CD8-positive, alpha-beta memory T cell (primary cell): Measurements from ENCODE around the gene SLC6A11. TPM values are rescaled to one million over a fixed set of nuclear protein-coding genes. Genes with fewer than 3 reads are reported as not detected.
A peak's percentile ranks its signal among the peaks of the same experiment; 100 is the strongest.

ENCODE experiments used
- CTCF ChIA-PET: fragments of 350-600 bp; sonication (Branson Sonifier 250); formaldehyde crosslinking; loops from one replicate; lab custom pipeline; 2021; ENCODE audit warnings: antibody characterized with exemption; lab: Charles Lee
- POLR2A ChIA-PET: fragments of 350-600 bp; sonication (Branson Sonifier 250); formaldehyde crosslinking; loops from one replicate; lab custom pipeline; 2021; ENCODE audit warnings: antibody characterized with exemption; lab: Charles Lee
- DNase-seq, 5 donors: peaks; one replicate each; pipeline versions ENCODE4 v3.0.0 to v3.0.0-alpha.2; 2020 to 2022; ENCODE audit warnings: mixed read lengths in 1 of 5
- H3K27ac ChIP-seq: one replicate; pipeline ENCODE4 v1.7.0; 2013; ENCODE audit warnings: low read depth, mild to moderate bottlenecking, low read length, moderate library complexity
- H3K27me3 ChIP-seq: 2 replicates; pipeline ENCODE4 v1.7.0; 2013; ENCODE audit warnings: low read length, mild to moderate bottlenecking; ENCODE audit not compliant: insufficient read depth, poor library complexity, severe bottlenecking
- H3K36me3 ChIP-seq: 2 replicates; pipeline ENCODE4 v1.7.0; 2013; ENCODE audit warnings: mild to moderate bottlenecking, low read length, moderate library complexity; ENCODE audit not compliant: insufficient read depth
- H3K4me1 ChIP-seq: 2 replicates; pipeline ENCODE4 v1.7.0; 2013; ENCODE audit warnings: mild to moderate bottlenecking, low read length, moderate library complexity; ENCODE audit not compliant: insufficient read depth
- H3K4me3 ChIP-seq: 2 replicates; pipeline ENCODE4 v1.7.0; 2013; ENCODE audit warnings: mild to moderate bottlenecking, low read length
- H3K9me3 ChIP-seq: 2 replicates; pipeline ENCODE4 v1.7.0; 2013; ENCODE audit warnings: mild to moderate bottlenecking, low read length
- H3K27ac Mint-ChIP-seq, 8 donors: one replicate each; pipeline ENCODE4 v1.8.0; 2020 to 2021; ENCODE audit warnings: mixed read lengths in 8 of 8, mild to moderate bottlenecking in 6 of 8, inconsistent platforms in 3 of 8, moderate library complexity in 3 of 8
- H3K27me3 Mint-ChIP-seq, 2 donors: one replicate each; pipeline ENCODE4 v1.8.0; 2020 to 2021; ENCODE audit warnings: mixed read lengths in 2 of 2, mild to moderate bottlenecking in 1 of 2, moderate library complexity in 1 of 2
- H3K36me3 Mint-ChIP-seq, 3 donors: one replicate each; pipeline ENCODE4 v1.8.0; 2020 to 2021; ENCODE audit warnings: mixed read lengths in 3 of 3, inconsistent platforms in 1 of 3, mild to moderate bottlenecking in 1 of 3
- H3K4me1 Mint-ChIP-seq, 3 donors: one replicate each; pipeline ENCODE4 v1.8.0; 2020 to 2021; ENCODE audit warnings: mixed read lengths in 3 of 3, inconsistent platforms in 1 of 3, mild to moderate bottlenecking in 1 of 3
- H3K4me3 Mint-ChIP-seq, 7 donors: one replicate each; pipeline ENCODE4 v1.8.0; 2020 to 2021; ENCODE audit warnings: mixed read lengths in 7 of 7, mild to moderate bottlenecking in 6 of 7, moderate library complexity in 4 of 7, inconsistent platforms in 2 of 7
- H3K9me3 Mint-ChIP-seq, 5 donors: one replicate each; pipeline ENCODE4 v1.8.0; 2020 to 2022; ENCODE audit warnings: mixed read lengths in 5 of 5, mild to moderate bottlenecking in 3 of 5, moderate library complexity in 2 of 5, inconsistent platforms in 1 of 5
- polyA plus RNA-seq: library from polyadenylated mRNA; unstranded; fragments of 300-500 nt; fragmentation: Illumina TruSeq; gene quantifications from one replicate; pipeline ENCODE4 v1.2.3, GENCODE V29; 2021
- total RNA-seq, 2 experiments: library from RNA; stranded (reverse); gene quantifications; one replicate each; pipeline ENCODE4 v1.2.3, GENCODE V29; 2021

The SLC6A11 gene
- total and polyA plus RNA-seq, 3 experiments from 2014 or later = not detected

DNA sequence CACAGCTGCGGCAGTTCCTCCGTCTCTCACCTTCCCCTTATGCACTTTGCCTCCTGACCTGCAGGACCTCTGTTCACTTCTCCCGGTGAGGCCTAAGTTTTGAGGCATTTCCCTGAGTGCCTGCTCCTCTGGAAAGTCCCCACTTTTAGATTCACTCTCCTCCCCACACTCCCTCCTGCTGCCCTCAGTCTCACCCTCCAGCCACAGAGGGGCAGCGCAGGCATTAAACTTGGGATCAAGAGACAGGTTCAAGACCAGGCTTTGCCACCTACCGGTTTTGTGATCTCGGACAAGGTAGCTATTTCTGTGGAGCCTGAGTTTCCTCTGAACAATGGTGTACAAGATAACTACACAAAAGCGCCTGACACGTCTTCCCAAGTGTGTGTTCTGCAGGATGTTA, 19.4 kb downstream of the SLC6A11 start:
- Mint-ChIP-seq H3K36me3 (peaks cover 0 to 1% (median 0%) of the 10 kb centered on the region in 3 donors), H3K4me1 (no peaks in the 10 kb centered on the region), H3K4me3 (no peak overlapping the region), H3K27ac (peak overlapping the region in 1 of 8 donors; percentile 5), H3K9me3 (peaks cover 0 to 1% (median 0%) of the 10 kb centered on the region in 5 donors), H3K27me3 (peaks cover 13 to 42% of the 10 kb centered on the region in 2 donors)
- Histone ChIP-seq H3K4me3 (no peak overlapping the region), H3K4me1 (no peaks in the 10 kb centered on the region), H3K27ac (no peak overlapping the region), H3K36me3 (no peaks in the 10 kb centered on the region), H3K27me3 (peaks cover 7% of the 10 kb centered on the region), H3K9me3 (no peaks in the 10 kb centered on the region)
- ChIA-PET CTCF (no interaction called here), POLR2A (no interaction called here)
- DNase-seq = no peak

DNA sequence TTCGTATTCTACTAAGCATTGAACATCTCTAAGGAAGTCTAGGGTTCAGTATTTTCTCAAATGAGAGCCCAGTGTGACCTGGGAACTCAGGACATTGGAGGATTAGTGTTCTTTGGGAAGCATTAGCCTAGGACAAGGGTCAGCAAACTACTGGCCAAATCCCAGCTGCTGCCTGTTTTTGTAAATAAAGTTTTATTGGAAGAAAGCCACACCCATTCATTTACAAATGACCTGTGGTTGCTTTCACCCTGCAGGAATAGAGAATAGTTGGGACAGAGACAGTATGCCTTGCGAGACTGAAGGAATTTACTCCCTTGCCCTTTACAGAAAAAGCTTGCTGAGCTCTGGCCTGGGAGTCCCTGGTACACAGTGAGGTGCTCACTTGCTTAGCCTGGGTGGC, 20.6 kb downstream of the SLC6A11 start:
- Histone ChIP-seq H3K4me3 (no peak overlapping the region), H3K36me3 (no peaks in the 10 kb centered on the region), H3K4me1 (no peaks in the 10 kb centered on the region), H3K27me3 (peaks cover 7% of the 10 kb centered on the region), H3K27ac (no peak overlapping the region), H3K9me3 (no peaks in the 10 kb centered on the region)
- H3K4me3 Mint-ChIP-seq = no peak overlapping the region
- POLR2A ChIA-PET = no interaction called here
- H3K9me3 Mint-ChIP-seq = peaks cover 0 to 1% (median 0%) of the 10 kb centered on the region in 5 donors
- H3K27ac Mint-ChIP-seq = no peak overlapping the region
- H3K36me3 Mint-ChIP-seq = peaks cover 0 to 1% (median 0%) of the 10 kb centered on the region in 3 donors
- DNase-seq = no peak
- CTCF ChIA-PET = no interaction called here
- H3K4me1 Mint-ChIP-seq = no peaks in the 10 kb centered on the region
- peaks cover 13 to 43% of the 10 kb centered on the region in 2 donors for H3K27me3 Mint-ChIP-seq

DNA sequence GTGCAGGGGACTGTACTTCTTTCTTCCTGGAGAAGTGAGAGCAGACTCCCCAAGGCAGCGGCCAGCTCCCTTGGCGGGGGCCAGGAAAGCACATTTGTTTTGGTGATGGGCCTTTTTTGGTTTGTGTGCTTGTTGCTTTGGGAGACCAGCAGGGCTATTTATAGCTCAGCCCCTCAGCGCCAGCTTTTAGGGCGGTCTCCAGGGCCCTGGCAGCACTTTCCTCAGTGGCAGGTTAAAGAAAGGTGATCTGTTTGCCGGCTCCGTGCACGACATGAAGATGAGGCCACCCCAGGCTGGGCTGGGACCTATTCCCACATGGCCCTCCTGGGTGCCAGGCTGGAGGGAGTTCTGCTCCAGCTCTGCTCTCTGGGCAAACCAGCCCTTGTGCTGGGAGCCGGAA, 21.8 kb downstream of the SLC6A11 start:
- Mint-ChIP-seq H3K27ac (no peak overlapping the region), H3K27me3 (peaks cover 13 to 38% of the 10 kb centered on the region in 2 donors), H3K9me3 (peaks cover 0 to 1% (median 0%) of the 10 kb centered on the region in 5 donors), H3K36me3 (peaks cover 0 to 1% (median 0%) of the 10 kb centered on the region in 3 donors), H3K4me1 (no peaks in the 10 kb centered on the region), H3K4me3 (no peak overlapping the region)
- ChIA-PET CTCF (no interaction called here), POLR2A (no interaction called here)
- Histone ChIP-seq H3K4me3 (no peak overlapping the region), H3K36me3 (no peaks in the 10 kb centered on the region), H3K27me3 (peaks cover 7% of the 10 kb centered on the region), H3K9me3 (no peaks in the 10 kb centered on the region), H3K4me1 (no peaks in the 10 kb centered on the region), H3K27ac (no peak overlapping the region)
- DNase-seq = no peak

DNA sequence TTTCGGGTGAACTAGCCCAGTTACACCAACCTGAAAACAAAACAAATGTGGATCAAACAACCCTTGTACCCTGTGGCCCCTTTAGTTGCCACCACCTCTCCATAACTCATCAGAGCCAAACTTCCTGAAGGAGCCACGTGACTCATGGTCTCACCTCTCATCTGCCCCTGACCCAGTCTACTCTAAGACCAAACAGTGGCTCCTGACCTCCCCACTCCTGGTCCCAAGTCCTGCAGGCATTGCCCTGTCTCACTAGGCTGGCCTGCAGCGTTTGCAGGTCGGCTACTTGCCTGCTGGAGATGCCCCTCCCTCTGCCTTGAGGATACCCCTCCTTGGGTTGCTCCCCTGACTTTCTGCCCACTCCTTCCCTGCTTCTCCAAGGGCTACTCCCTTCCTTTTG, 23.1 kb downstream of the SLC6A11 start:
- Histone ChIP-seq H3K27me3 (peaks cover 2% of the 10 kb centered on the region), H3K27ac (no peak overlapping the region), H3K36me3 (no peaks in the 10 kb centered on the region), H3K9me3 (no peaks in the 10 kb centered on the region), H3K4me3 (no peak overlapping the region), H3K4me1 (no peaks in the 10 kb centered on the region)
- ChIA-PET CTCF (no interaction called here), POLR2A (no interaction called here)
- Mint-ChIP-seq H3K36me3 (peaks cover 0 to 1% (median 0%) of the 10 kb centered on the region in 3 donors), H3K27me3 (peaks cover 13 to 33% of the 10 kb centered on the region in 2 donors), H3K9me3 (peaks cover 0 to 4% (median 0%) of the 10 kb centered on the region in 5 donors), H3K27ac (peak overlapping the region in 2 of 8 donors; percentile 29 to 48), H3K4me3 (no peak overlapping the region), H3K4me1 (no peaks in the 10 kb centered on the region)
- DNase-seq = no peak

DNA sequence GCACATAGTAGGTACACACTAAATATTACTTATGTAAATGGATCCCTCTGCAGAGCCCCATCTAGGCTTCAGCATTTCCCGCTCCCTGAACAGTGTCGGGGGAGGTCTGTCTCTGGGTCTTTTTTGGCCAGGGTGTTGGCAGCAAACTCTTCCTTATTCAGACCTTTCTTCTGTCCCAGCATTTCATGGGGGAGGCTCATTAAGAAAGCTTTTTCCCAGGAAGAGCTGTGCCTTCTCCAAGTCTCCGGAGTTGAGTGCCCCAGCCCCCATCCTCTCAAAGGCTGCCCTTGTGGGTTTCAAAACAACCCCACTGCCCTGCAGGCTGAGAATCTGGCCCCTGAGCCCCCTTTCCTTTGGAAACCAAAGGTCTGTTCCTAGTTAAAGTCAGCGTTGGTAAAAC, 25.1 kb downstream of the SLC6A11 start:
- Histone ChIP-seq H3K4me1 (no peaks in the 10 kb centered on the region), H3K27me3 (no peaks in the 10 kb centered on the region), H3K4me3 (no peak overlapping the region), H3K27ac (no peak overlapping the region), H3K9me3 (no peaks in the 10 kb centered on the region), H3K36me3 (no peaks in the 10 kb centered on the region)
- no peak overlapping the region for H3K4me3 Mint-ChIP-seq
- H3K36me3 Mint-ChIP-seq = no peaks in the 10 kb centered on the region
- DNase-seq = no peak
- H3K9me3 Mint-ChIP-seq = peaks cover 0 to 3% (median 0%) of the 10 kb centered on the region in 5 donors
- H3K27ac Mint-ChIP-seq = no peak overlapping the region
- H3K4me1 Mint-ChIP-seq = no peaks in the 10 kb centered on the region
- peaks cover 10 to 29% of the 10 kb centered on the region in 2 donors for H3K27me3 Mint-ChIP-seq
- ChIA-PET CTCF (no interaction called here), POLR2A (no interaction called here)

DNA sequence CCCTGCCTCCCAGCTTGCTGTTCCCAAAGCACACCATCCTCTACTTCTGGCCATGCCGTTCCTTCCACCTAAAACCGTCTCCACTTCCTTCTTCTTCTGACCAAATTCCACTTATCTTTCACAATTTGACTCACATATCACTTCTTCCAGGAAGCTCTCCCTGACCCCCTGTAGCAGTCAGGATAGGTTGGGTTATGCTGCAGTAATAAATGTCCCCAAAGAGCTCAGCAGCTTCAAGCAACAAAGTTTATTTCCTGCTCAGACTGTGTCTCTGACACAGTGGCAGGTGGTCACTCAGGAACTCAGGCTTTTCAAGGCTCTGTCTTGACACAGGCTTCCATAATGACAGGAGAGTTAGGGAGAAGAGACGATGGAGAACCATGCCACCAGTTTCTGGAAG, 27.4 kb downstream of the SLC6A11 start:
- Histone ChIP-seq H3K9me3 (no peaks in the 10 kb centered on the region), H3K36me3 (no peaks in the 10 kb centered on the region), H3K4me3 (no peak overlapping the region), H3K27ac (no peak overlapping the region), H3K4me1 (no peaks in the 10 kb centered on the region), H3K27me3 (no peaks in the 10 kb centered on the region)
- ChIA-PET CTCF (no interaction called here), POLR2A (no interaction called here)
- no peak for DNase-seq
- H3K36me3 Mint-ChIP-seq = no peaks in the 10 kb centered on the region
- no peak overlapping the region for H3K4me3 Mint-ChIP-seq
- H3K4me1 Mint-ChIP-seq = no peaks in the 10 kb centered on the region
- no peak overlapping the region for H3K27ac Mint-ChIP-seq
- H3K27me3 Mint-ChIP-seq = peaks cover 12 to 36% of the 10 kb centered on the region in 2 donors
- peaks cover 0 to 3% (median 0%) of the 10 kb centered on the region in 5 donors for H3K9me3 Mint-ChIP-seq

DNA sequence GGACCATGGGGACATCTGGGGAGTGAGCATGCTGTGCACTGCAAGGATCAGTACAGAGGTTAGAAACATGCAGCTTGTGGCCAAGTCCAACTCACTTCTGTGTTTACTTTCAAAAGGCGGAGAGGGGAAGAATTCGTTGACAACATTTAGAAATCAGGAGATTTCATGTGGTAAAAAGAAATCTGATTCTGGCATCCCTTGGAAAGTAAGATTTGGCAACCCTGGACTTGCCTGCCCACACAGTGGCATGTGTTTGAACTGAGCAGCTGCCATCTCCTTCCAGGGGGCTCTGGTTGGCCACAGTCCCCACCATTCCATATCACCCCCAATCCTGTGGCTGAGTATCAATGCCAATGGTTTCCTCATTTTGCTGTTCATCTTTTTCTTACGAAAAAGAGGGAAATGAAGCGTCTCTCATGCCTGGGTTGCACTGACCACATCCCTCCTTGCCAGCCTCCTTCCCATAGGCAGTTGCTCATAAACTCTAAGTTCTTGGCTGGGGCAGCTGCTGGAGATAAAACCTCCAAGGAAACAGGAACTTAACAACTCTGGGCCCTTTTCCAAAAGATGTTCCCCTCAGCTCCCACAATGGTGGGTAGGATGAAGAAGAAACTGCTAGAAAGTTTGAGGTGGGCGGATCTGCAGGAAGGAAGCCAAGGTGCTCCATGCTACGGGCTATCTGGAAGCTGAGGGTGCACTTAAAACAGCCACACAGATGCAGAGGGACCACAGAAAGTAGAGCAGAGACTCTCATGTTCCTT, 29.2 kb downstream of the SLC6A11 start:
- POLR2A ChIA-PET = no interaction called here
- Histone ChIP-seq H3K9me3 (no peaks in the 10 kb centered on the region), H3K27ac (no peak overlapping the region), H3K4me3 (no peak overlapping the region), H3K27me3 (no peaks in the 10 kb centered on the region), H3K4me1 (no peaks in the 10 kb centered on the region), H3K36me3 (no peaks in the 10 kb centered on the region)
- Mint-ChIP-seq H3K27me3 (peaks cover 11 to 26% of the 10 kb centered on the region in 2 donors), H3K9me3 (peaks cover 0 to 3% (median 0%) of the 10 kb centered on the region in 5 donors), H3K36me3 (no peaks in the 10 kb centered on the region), H3K27ac (no peak overlapping the region), H3K4me3 (no peak overlapping the region), H3K4me1 (no peaks in the 10 kb centered on the region)
- CTCF ChIA-PET = no interaction called here
- DNase-seq = no peak

DNA sequence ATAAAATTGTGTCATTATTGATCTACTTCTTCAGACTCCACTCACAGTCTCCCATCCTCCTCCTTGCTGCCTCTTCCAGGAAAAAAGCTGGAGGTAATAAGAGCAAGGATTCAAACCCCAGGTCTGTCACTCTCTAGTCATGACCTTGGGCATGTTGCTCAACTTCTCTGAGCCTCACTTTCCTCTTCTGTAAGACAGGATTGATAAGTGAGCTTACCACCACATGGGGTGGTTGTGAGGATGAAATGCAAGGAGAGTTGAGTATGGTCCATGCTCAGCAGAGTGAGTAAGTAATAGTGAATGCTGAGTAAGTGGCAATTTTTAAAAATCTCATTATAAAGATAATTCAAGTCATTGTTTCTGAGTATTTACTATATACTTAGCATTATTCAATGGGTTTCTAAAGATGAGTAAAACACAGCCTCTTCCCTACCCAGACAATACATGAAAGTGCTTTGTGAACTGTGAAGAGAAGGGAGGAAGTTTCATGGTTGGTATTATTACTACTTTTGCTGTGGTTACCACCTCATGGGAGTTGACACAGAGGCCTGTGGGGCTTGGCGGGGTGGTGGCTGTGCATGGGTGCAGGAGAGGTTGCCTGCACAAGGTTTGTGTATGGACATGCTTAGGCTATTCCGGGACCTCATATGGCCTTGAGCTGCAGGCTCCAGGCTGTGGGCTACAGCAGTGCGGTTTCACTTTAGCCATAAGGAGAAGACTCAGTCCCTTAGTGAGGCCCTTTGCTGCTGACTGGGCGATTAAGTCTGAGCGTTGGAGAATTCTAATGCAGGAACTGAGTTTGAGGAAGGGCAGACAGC, 30.0 kb downstream of the SLC6A11 start:
- DNase-seq = no peak
- H3K36me3 Mint-ChIP-seq = no peaks in the 10 kb centered on the region

More for the DNA sequence above, 30.0 kb downstream of the SLC6A11 start:
- no peaks in the 10 kb centered on the region for H3K4me1 Mint-ChIP-seq
- H3K27ac ChIP-seq = no peak overlapping the region
- H3K9me3 Mint-ChIP-seq = peaks cover 0 to 3% (median 0%) of the 10 kb centered on the region in 5 donors
- no peaks in the 10 kb centered on the region for H3K9me3 ChIP-seq
- POLR2A ChIA-PET = no interaction called here
- H3K4me3 ChIP-seq = no peak overlapping the region
- peaks cover 11 to 24% of the 10 kb centered on the region in 2 donors for H3K27me3 Mint-ChIP-seq
- H3K36me3 ChIP-seq = no peaks in the 10 kb centered on the region
- CTCF ChIA-PET = no interaction called here
- no peaks in the 10 kb centered on the region for H3K4me1 ChIP-seq
- H3K4me3 Mint-ChIP-seq = no peak overlapping the region
- no peaks in the 10 kb centered on the region for H3K27me3 ChIP-seq
- no peak overlapping the region for H3K27ac Mint-ChIP-seq
